ENCODE measurements around the gene SPOCK1. TPM values are rescaled to one million over a fixed set of nuclear protein-coding genes. Genes with fewer than 3 reads are reported as not detected.

Gene SPOCK1
- total and polyA plus RNA-seq, 4 donors: 31.8 to 217 (median 132) TPM

- Histone ChIP-seq H3K27me3 (ENCODE audit: control insufficient read depth, insufficient read depth, low read length) (no peaks in the 10 kb centered on the region), H3K27ac (ENCODE audit: low read depth, low read length) (no peak overlapping the region), H3K36me3 (ENCODE audit: control insufficient read depth, insufficient read depth, low read length) (no peaks in the 10 kb centered on the region), H3K4me1 (ENCODE audit: control insufficient read depth, insufficient read depth, low read length) (peaks cover 14% of the 10 kb centered on the region), H3K9me3 (ENCODE audit: control insufficient read depth, insufficient read depth, low read length) (no peaks in the 10 kb centered on the region), H3K4me3 (ENCODE audit: low read depth, low read length) (no peak overlapping the region)
- DNase-seq (ENCODE audit: low read depth in 4 of 6, low spot score in 6 of 6): peak in 1 of 6 donors; percentile 57
- WGBS (ENCODE audit: insufficient coverage): 14% methylated on average over 1 of the region's 2 CpGs
Measured at GRCh38 chr5:137407090-137407489, 92.0 kb downstream of the SPOCK1 start.

- Histone ChIP-seq H3K9me3 (ENCODE audit: control insufficient read depth, insufficient read depth, low read length) (no peaks in the 10 kb centered on the region), H3K36me3 (ENCODE audit: control insufficient read depth, insufficient read depth, low read length) (no peaks in the 10 kb centered on the region), H3K27me3 (ENCODE audit: control insufficient read depth, insufficient read depth, low read length) (no peaks in the 10 kb centered on the region), H3K27ac (ENCODE audit: low read depth, low read length) (no peak overlapping the region), H3K4me1 (ENCODE audit: control insufficient read depth, insufficient read depth, low read length) (peaks cover 10% of the 10 kb centered on the region), H3K4me3 (ENCODE audit: low read depth, low read length) (no peak overlapping the region)
- WGBS (ENCODE audit: insufficient coverage): 62% methylated on average over 6 of the region's 10 CpGs
- no peak for DNase-seq (ENCODE audit: low read depth in 4 of 6, low spot score in 6 of 6)
Measured at GRCh38 chr5:137405393-137405792, 93.7 kb downstream of the SPOCK1 start.

DNA sequence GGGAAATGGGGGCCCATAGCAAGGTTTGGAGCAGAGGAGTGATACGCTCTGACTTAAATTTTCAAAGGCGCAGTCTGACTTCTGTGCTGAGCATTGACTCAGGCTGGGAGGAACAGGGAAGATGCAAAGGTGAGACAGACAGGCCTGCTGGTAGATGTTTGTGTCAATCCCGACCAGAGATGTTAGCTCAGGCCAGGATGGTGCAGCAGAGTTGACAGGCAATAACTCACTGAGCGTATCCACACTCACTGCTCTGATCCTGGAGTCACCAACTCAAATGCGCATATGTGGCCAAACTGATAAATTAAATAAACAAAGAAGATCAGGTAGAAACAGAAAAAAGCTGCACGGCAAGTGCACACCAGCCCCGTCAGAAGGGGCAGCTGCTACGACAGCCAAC, 95.3 kb downstream of the SPOCK1 start:
- no peaks in the 10 kb centered on the region for H3K9me3 ChIP-seq (ENCODE audit: control insufficient read depth, insufficient read depth, low read length)
- H3K27me3 ChIP-seq (ENCODE audit: control insufficient read depth, insufficient read depth, low read length): no peaks in the 10 kb centered on the region
- H3K4me3 ChIP-seq (ENCODE audit: low read depth, low read length): no peak overlapping the region
- 100% methylated on average over 5 of the region's 8 CpGs for WGBS (ENCODE audit: insufficient coverage)
- DNase-seq (ENCODE audit: low read depth in 4 of 6, low spot score in 6 of 6): no peak
- H3K36me3 ChIP-seq (ENCODE audit: control insufficient read depth, insufficient read depth, low read length): no peaks in the 10 kb centered on the region
- peaks cover 10% of the 10 kb centered on the region for H3K4me1 ChIP-seq (ENCODE audit: control insufficient read depth, insufficient read depth, low read length)
- no peak overlapping the region for H3K27ac ChIP-seq (ENCODE audit: low read depth, low read length)

DNA sequence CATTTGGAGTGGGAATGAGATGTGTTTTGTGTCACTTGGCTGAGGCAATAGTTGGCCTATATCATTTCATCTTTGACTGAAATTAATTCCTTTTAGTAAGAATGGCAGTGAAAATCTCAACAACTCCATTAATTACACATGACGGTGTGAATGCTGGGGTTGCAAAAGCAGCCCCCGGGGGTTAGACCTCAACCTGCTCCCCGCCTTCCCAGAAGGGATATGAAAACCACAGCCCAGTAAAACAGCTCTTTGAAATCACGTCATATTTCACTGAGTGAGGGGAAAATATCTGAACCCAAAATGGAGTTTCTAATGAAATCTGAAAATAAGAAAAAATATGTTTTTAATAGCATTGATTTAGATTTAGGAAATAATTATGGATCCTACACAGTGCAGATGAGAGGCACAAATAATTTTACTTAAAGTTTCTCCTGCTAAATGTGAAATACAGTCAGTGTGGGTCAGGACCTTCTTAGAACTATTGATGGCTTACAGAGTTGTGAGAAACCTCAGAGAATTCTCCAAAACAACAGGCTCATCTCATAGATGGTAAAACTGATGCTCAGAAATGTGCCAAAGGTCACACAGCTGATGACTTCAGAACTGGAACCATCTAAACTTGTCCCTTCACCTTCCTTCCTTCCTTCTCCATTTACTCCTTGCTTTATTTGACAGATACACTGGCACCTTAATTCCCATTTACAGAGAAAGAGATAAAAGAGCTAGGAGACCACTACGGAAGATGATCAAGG, 96.5 kb downstream of the SPOCK1 start:
- Histone ChIP-seq H3K9me3 (ENCODE audit: control insufficient read depth, insufficient read depth, low read length) (no peaks in the 10 kb centered on the region), H3K4me1 (ENCODE audit: control insufficient read depth, insufficient read depth, low read length) (peaks cover 7% of the 10 kb centered on the region), H3K27me3 (ENCODE audit: control insufficient read depth, insufficient read depth, low read length) (no peaks in the 10 kb centered on the region), H3K36me3 (ENCODE audit: control insufficient read depth, insufficient read depth, low read length) (no peaks in the 10 kb centered on the region), H3K4me3 (ENCODE audit: low read depth, low read length) (no peak overlapping the region), H3K27ac (ENCODE audit: low read depth, low read length) (no peak overlapping the region)
- DNase-seq (ENCODE audit: low read depth in 4 of 6, low spot score in 6 of 6): no peak
- WGBS (ENCODE audit: insufficient coverage): no CpG with 5 or more reads among the region's 5 CpGs

GRCh38 chr5:137401946-137402345, 97.2 kb downstream of the SPOCK1 start:
- Histone ChIP-seq H3K27me3 (ENCODE audit: control insufficient read depth, insufficient read depth, low read length) (no peaks in the 10 kb centered on the region), H3K4me3 (ENCODE audit: low read depth, low read length) (no peak overlapping the region), H3K27ac (ENCODE audit: low read depth, low read length) (no peak overlapping the region), H3K9me3 (ENCODE audit: control insufficient read depth, insufficient read depth, low read length) (no peaks in the 10 kb centered on the region), H3K36me3 (ENCODE audit: control insufficient read depth, insufficient read depth, low read length) (no peaks in the 10 kb centered on the region), H3K4me1 (ENCODE audit: control insufficient read depth, insufficient read depth, low read length) (peaks cover 7% of the 10 kb centered on the region)
- no CpG with 5 or more reads among the region's 2 CpGs for WGBS (ENCODE audit: insufficient coverage)
- peak in 1 of 6 donors; percentile 30 for DNase-seq (ENCODE audit: low read depth in 4 of 6, low spot score in 6 of 6)

- no peak overlapping the region for H3K27ac ChIP-seq (ENCODE audit: low read depth, low read length)
- no peak for DNase-seq (ENCODE audit: low read depth in 4 of 6, low spot score in 6 of 6)
- 93% methylated on average over 3 of the region's 5 CpGs for WGBS (ENCODE audit: insufficient coverage)
- H3K27me3 ChIP-seq (ENCODE audit: control insufficient read depth, insufficient read depth, low read length): no peaks in the 10 kb centered on the region
- H3K9me3 ChIP-seq (ENCODE audit: control insufficient read depth, insufficient read depth, low read length): no peaks in the 10 kb centered on the region
- no peak overlapping the region for H3K4me3 ChIP-seq (ENCODE audit: low read depth, low read length)
- H3K36me3 ChIP-seq (ENCODE audit: control insufficient read depth, insufficient read depth, low read length): no peaks in the 10 kb centered on the region
- H3K4me1 ChIP-seq (ENCODE audit: control insufficient read depth, insufficient read depth, low read length): peaks cover 7% of the 10 kb centered on the region
Measured at GRCh38 chr5:137400571-137400970, 98.6 kb downstream of the SPOCK1 start.

DNA sequence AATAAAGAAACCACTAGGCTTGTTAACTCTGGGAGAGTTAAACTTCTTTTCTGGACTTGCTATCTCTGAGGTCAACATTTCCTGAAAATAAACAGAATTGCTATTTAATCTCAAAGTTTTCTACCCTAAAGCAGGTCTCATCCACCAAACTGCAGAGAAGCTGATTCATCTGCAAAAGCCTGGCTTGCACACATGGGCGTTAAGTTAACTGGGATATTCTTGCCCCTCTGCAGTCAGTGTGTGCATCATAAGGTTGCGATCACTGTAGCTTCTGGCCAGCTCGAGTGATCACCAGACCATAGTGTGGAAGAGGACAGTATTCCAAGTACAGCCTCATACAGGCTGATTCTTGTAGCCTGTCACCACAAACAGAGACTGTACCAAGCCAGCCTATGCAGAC, 99.2 kb downstream of the SPOCK1 start:
- WGBS (ENCODE audit: insufficient coverage): 96% methylated on average over 3 of the region's 3 CpGs
- no peaks in the 10 kb centered on the region for H3K36me3 ChIP-seq (ENCODE audit: control insufficient read depth, insufficient read depth, low read length)
- no peaks in the 10 kb centered on the region for H3K27me3 ChIP-seq (ENCODE audit: control insufficient read depth, insufficient read depth, low read length)
- DNase-seq (ENCODE audit: low read depth in 4 of 6, low spot score in 6 of 6): no peak
- H3K9me3 ChIP-seq (ENCODE audit: control insufficient read depth, insufficient read depth, low read length): no peaks in the 10 kb centered on the region
- H3K27ac ChIP-seq (ENCODE audit: low read depth, low read length): no peak overlapping the region
- H3K4me3 ChIP-seq (ENCODE audit: low read depth, low read length): no peak overlapping the region
- H3K4me1 ChIP-seq (ENCODE audit: control insufficient read depth, insufficient read depth, low read length): peaks cover 7% of the 10 kb centered on the region

- no peaks in the 10 kb centered on the region for H3K27me3 ChIP-seq (ENCODE audit: control insufficient read depth, insufficient read depth, low read length)
- no CpG with 5 or more reads among the region's 3 CpGs for WGBS (ENCODE audit: insufficient coverage)
Measured at GRCh38 chr5:137398751-137399150, 100.4 kb downstream of the SPOCK1 start.

DNA sequence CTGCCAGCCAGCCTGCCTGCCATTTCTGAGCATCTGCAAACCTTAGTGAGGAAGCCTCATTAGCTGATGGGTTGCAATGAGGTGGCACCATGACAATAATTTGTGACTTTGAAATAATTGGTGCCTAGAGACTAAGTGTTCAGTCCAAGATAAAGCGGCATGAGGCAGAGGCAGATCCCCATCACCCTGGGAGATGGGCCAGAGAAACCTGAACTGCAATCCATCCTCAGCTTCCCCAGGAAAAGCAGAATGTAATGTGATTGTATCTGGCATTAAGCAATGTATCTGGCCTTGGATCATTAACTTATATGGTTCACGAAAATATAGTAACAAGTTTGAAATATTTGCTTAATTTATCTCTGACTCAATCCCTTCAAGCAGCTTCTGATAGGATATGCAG, 101.0 kb downstream of the SPOCK1 start:
- 100% methylated on average over 1 of the region's 2 CpGs for WGBS (ENCODE audit: insufficient coverage)
- peak in 1 of 6 donors; percentile 71 for DNase-seq (ENCODE audit: low read depth in 4 of 6, low spot score in 6 of 6)
- Histone ChIP-seq H3K9me3 (ENCODE audit: control insufficient read depth, insufficient read depth, low read length) (no peaks in the 10 kb centered on the region), H3K4me1 (ENCODE audit: control insufficient read depth, insufficient read depth, low read length) (no peaks in the 10 kb centered on the region), H3K27me3 (ENCODE audit: control insufficient read depth, insufficient read depth, low read length) (no peaks in the 10 kb centered on the region), H3K4me3 (ENCODE audit: low read depth, low read length) (no peak overlapping the region), H3K27ac (ENCODE audit: low read depth, low read length) (no peak overlapping the region), H3K36me3 (ENCODE audit: control insufficient read depth, insufficient read depth, low read length) (no peaks in the 10 kb centered on the region)

More at GRCh38 chr5:137398751-137399150, 100.4 kb downstream of the SPOCK1 start:
- peaks cover 4% of the 10 kb centered on the region for H3K4me1 ChIP-seq (ENCODE audit: control insufficient read depth, insufficient read depth, low read length)
- H3K27ac ChIP-seq (ENCODE audit: low read depth, low read length): no peak overlapping the region
- no peaks in the 10 kb centered on the region for H3K36me3 ChIP-seq (ENCODE audit: control insufficient read depth, insufficient read depth, low read length)
- DNase-seq (ENCODE audit: low read depth in 4 of 6, low spot score in 6 of 6): no peak
- no peaks in the 10 kb centered on the region for H3K9me3 ChIP-seq (ENCODE audit: control insufficient read depth, insufficient read depth, low read length)
- no peak overlapping the region for H3K4me3 ChIP-seq (ENCODE audit: low read depth, low read length)

GRCh38 chr5:137395011-137395755, 103.9 kb downstream of the SPOCK1 start:
- no peaks in the 10 kb centered on the region for H3K4me1 ChIP-seq (ENCODE audit: control insufficient read depth, insufficient read depth, low read length)

More at GRCh38 chr5:137395011-137395755, 103.9 kb downstream of the SPOCK1 start:
- Histone ChIP-seq H3K4me3 (ENCODE audit: low read depth, low read length) (no peak overlapping the region), H3K36me3 (ENCODE audit: control insufficient read depth, insufficient read depth, low read length) (no peaks in the 10 kb centered on the region), H3K27me3 (ENCODE audit: control insufficient read depth, insufficient read depth, low read length) (no peaks in the 10 kb centered on the region), H3K9me3 (ENCODE audit: control insufficient read depth, insufficient read depth, low read length) (no peaks in the 10 kb centered on the region), H3K27ac (ENCODE audit: low read depth, low read length) (no peak overlapping the region)
- WGBS (ENCODE audit: insufficient coverage): no CpG with 5 or more reads among the region's 4 CpGs
- DNase-seq (ENCODE audit: low read depth in 4 of 6, low spot score in 6 of 6): peak in 1 of 6 donors; percentile 71

Measured in spinal cord (tissue), 10 donors.